Neuronal stem cell (in vitro differentiated cells): Measurements from ENCODE around the gene KAT5.
"Not testable (repeated sequence)": the region's sequence is repeated elsewhere in the genome, so short reads cannot be mapped to it uniquely, and the experiment has no call there.

ENCODE experiments used
- DNase-seq: peaks from one replicate; pipeline ENCODE4 v3.0.0-alpha.2; 2013; ENCODE audit warnings: low spot score
- H2AFZ ChIP-seq: one replicate; pipeline ENCODE4 v1.6.1; 2013; ENCODE audit warnings: mild to moderate bottlenecking, low read length, inconsistent platforms
- H2AK5ac ChIP-seq: 2 replicates; pipeline ENCODE4 v1.6.1; 2013; ENCODE audit warnings: low read depth, mild to moderate bottlenecking, inconsistent platforms, low read length, moderate library complexity, mixed read lengths
- H2BK120ac ChIP-seq: 2 replicates; pipeline ENCODE4 v1.6.1; 2013; ENCODE audit warnings: low read depth, mild to moderate bottlenecking, inconsistent platforms, low read length, moderate library complexity, mixed read lengths
- H2BK12ac ChIP-seq: one replicate; pipeline ENCODE4 v1.6.1; 2013; ENCODE audit warnings: low read length, inconsistent platforms
- H2BK15ac ChIP-seq: 2 replicates; pipeline ENCODE4 v1.6.1; 2013; ENCODE audit warnings: mild to moderate bottlenecking, low read length, inconsistent platforms, mixed read lengths
- H2BK5ac ChIP-seq: one replicate; pipeline ENCODE4 v1.6.1; 2013; ENCODE audit warnings: inconsistent platforms, mild to moderate bottlenecking, low read length, moderate library complexity
- H3K14ac ChIP-seq: one replicate; pipeline ENCODE4 v1.6.1; 2013; ENCODE audit warnings: low read length, inconsistent platforms
- H3K18ac ChIP-seq: 2 replicates; pipeline ENCODE4 v1.6.1; 2013; ENCODE audit warnings: low read length, inconsistent platforms
- H3K23ac ChIP-seq: 2 replicates; pipeline ENCODE4 v1.6.1; 2013; ENCODE audit warnings: low read depth, mild to moderate bottlenecking, mixed read lengths, low read length, inconsistent platforms; ENCODE audit not compliant: poor library complexity
- H3K27ac ChIP-seq: replicated peaks from 3 replicates; pipeline ENCODE4 v1.5.1; 2013; ENCODE audit warnings: low read length, inconsistent platforms
- H3K27me3 ChIP-seq, 3 experiments: 2 replicates each; pipeline ENCODE4 v1.6.1; 2013; ENCODE audit warnings: low read length in 3 of 3, mild to moderate bottlenecking in 2 of 3, inconsistent platforms in 1 of 3, low read depth in 1 of 3, mixed read lengths in 1 of 3, moderate library complexity in 1 of 3; ENCODE audit not compliant: control insufficient read depth in 3 of 3, insufficient read depth in 3 of 3
- H3K36me3 ChIP-seq, 2 donors: replicated peaks in 1 of 2; 2 replicates each; pipeline ENCODE4 v1.6.1; 2013; ENCODE audit warnings: low read length in 2 of 2; ENCODE audit not compliant: control insufficient read depth in 2 of 2, insufficient read depth in 2 of 2
- H3K4ac ChIP-seq: 2 replicates; pipeline ENCODE4 v1.6.1; 2013; ENCODE audit warnings: inconsistent platforms, mild to moderate bottlenecking, low read length, moderate library complexity
- H3K4me1 ChIP-seq, 2 donors: 1 replicate in 1 of 2; 2 replicates in 1 of 2; pipeline ENCODE4 v1.6.1; 2013; ENCODE audit warnings: low read length in 2 of 2, low read depth in 1 of 2; ENCODE audit not compliant: control insufficient read depth in 2 of 2, insufficient read depth in 1 of 2
- H3K4me2 ChIP-seq: one replicate; pipeline ENCODE4 v1.6.1; 2013; ENCODE audit warnings: mild to moderate bottlenecking, low read length, inconsistent platforms; ENCODE audit not compliant: insufficient read depth, poor library complexity, severe bottlenecking
- H3K4me3 ChIP-seq, 2 donors: 2 replicates each; pipeline ENCODE4 v1.5.1; 2013; ENCODE audit warnings: low read length in 2 of 2, mild to moderate bottlenecking in 2 of 2, inconsistent platforms in 1 of 2, moderate library complexity in 1 of 2
- H3K79me1 ChIP-seq: one replicate; pipeline ENCODE4 v1.6.1; 2013; ENCODE audit warnings: low read depth, mild to moderate bottlenecking, inconsistent platforms, low read length, moderate library complexity
- H3K9ac ChIP-seq: one replicate; pipeline ENCODE4 v1.6.1; 2013; ENCODE audit warnings: mild to moderate bottlenecking, low read depth, low read length, inconsistent platforms; ENCODE audit not compliant: poor library complexity
- H3K9me3 ChIP-seq, 2 donors: replicated peaks in 1 of 2; 2 replicates each; pipeline versions ENCODE3 to v1.6.1; 2013; ENCODE audit warnings: low read length in 2 of 2, mild to moderate bottlenecking in 2 of 2, inconsistent platforms in 1 of 2, low read depth in 1 of 2, mixed read lengths in 1 of 2, moderate library complexity in 1 of 2; ENCODE audit not compliant: control insufficient read depth in 2 of 2, insufficient read depth in 1 of 2
- H4K8ac ChIP-seq: one replicate; pipeline ENCODE4 v1.6.1; 2013; ENCODE audit warnings: low read depth, mild to moderate bottlenecking, inconsistent platforms, low read length, moderate library complexity
- H4K91ac ChIP-seq: one replicate; pipeline ENCODE4 v1.6.1; 2013; ENCODE audit warnings: low read length, low read depth, mild to moderate bottlenecking, inconsistent platforms; ENCODE audit not compliant: poor library complexity
- WGBS, 2 donors: extraction: QIAGEN DNeasy Blood & Tissue Kit; methylation state at CpG; one replicate each; pipeline ENCODE4 v1.1.7; 2013; ENCODE audit warnings: missing lambda C conversion rate in 2 of 2, mixed read lengths in 1 of 2; ENCODE audit not compliant: insufficient read length in 2 of 2, insufficient replicate concordance in 1 of 2; ENCODE audit errors: extremely low coverage in 2 of 2; 5-methylcytosine and 5-hydroxymethylcytosine counted together

The KAT5 gene

GRCh38 chr11:65685981-65686380 is 26.1 kb upstream of the KAT5 start:
- Histone ChIP-seq H3K14ac (no peak overlapping the region), H3K18ac (no peak overlapping the region), H3K4ac (no peak overlapping the region), H3K9me3 (no peaks in the 10 kb centered on the region), H3K4me3 (no peak overlapping the region), H2BK120ac (no peak overlapping the region), H3K27me3 (peaks cover 0 to 7% (median 0%) of the 10 kb centered on the region in 3 experiments), H3K36me3 (no peaks in the 10 kb centered on the region), H3K79me1 (no peaks in the 10 kb centered on the region), H2BK15ac (no peak overlapping the region), H2BK5ac (no peak overlapping the region), H3K23ac (no peak overlapping the region), H4K91ac (no peak overlapping the region), H3K27ac (no peak overlapping the region), H4K8ac (no peak overlapping the region), H3K9ac (no peak overlapping the region), H2AFZ (no peak overlapping the region), H2BK12ac (no peak overlapping the region), H3K4me2 (no peak overlapping the region), H2AK5ac (no peak overlapping the region), H3K4me1 (no peaks in the 10 kb centered on the region)
- no CpG with 5 or more reads among the region's 8 CpGs for WGBS, 2 donors
- DNase-seq = no peak

- not testable (repeated sequence) for H2BK15ac ChIP-seq, H3K18ac ChIP-seq, H3K4me1 ChIP-seq, DNase-seq, H2AK5ac ChIP-seq, H3K36me3 ChIP-seq, H2BK120ac ChIP-seq, H3K4me3 ChIP-seq, H2BK12ac ChIP-seq, H3K14ac ChIP-seq, H3K27ac ChIP-seq, H2AFZ ChIP-seq, H4K91ac ChIP-seq, H3K4me2 ChIP-seq, H3K27me3 ChIP-seq, H3K4ac ChIP-seq, H3K23ac ChIP-seq, H3K9ac ChIP-seq, H2BK5ac ChIP-seq, H3K9me3 ChIP-seq, H4K8ac ChIP-seq, H3K79me1 ChIP-seq
- WGBS, 2 donors = no CpG with 5 or more reads among the region's 8 CpGs
These were observed 20.2 kb upstream of the KAT5 start for GRCh38 chr11:65691847-65692246.

- Histone ChIP-seq H3K4me3 (no peak overlapping the region), H3K79me1 (no peaks in the 10 kb centered on the region), H3K36me3 (no peaks in the 10 kb centered on the region), H3K27me3 (no peaks in the 10 kb centered on the region), H3K23ac (no peak overlapping the region), H3K9ac (no peak overlapping the region), H3K18ac (no peak overlapping the region), H2BK5ac (no peak overlapping the region), H2BK15ac (no peak overlapping the region), H2AK5ac (no peak overlapping the region), H3K4me2 (no peak overlapping the region), H3K4me1 (peaks cover 4 to 6% of the 10 kb centered on the region in 2 donors), H3K27ac (no peak overlapping the region), H4K8ac (no peak overlapping the region), H4K91ac (no peak overlapping the region), H2AFZ (peak overlapping the region; percentile 74), H3K4ac (no peak overlapping the region), H2BK120ac (no peak overlapping the region), H3K9me3 (no peaks in the 10 kb centered on the region), H2BK12ac (no peak overlapping the region), H3K14ac (no peak overlapping the region)
- DNase-seq = no peak
- WGBS, 2 donors = no CpG with 5 or more reads among the region's 11 CpGs
These were observed 19.7 kb upstream of the KAT5 start for GRCh38 chr11:65692367-65692766.

GRCh38 chr11:65695459-65696241 is 16.4 kb upstream of the KAT5 start:
- Histone ChIP-seq H2AFZ (no peak overlapping the region), H2BK12ac (no peak overlapping the region), H3K36me3 (no peaks in the 10 kb centered on the region), H3K79me1 (no peaks in the 10 kb centered on the region), H3K4me2 (no peak overlapping the region), H2BK5ac (no peak overlapping the region), H3K14ac (no peak overlapping the region), H3K27me3 (peaks cover 0 to 3% (median 0%) of the 10 kb centered on the region in 3 experiments), H2BK15ac (no peak overlapping the region), H3K4me3 (no peak overlapping the region), H2BK120ac (no peak overlapping the region), H3K9me3 (peaks cover 6 to 9% of the 10 kb centered on the region in 2 donors), H3K4ac (no peak overlapping the region), H3K18ac (no peak overlapping the region), H3K27ac (no peak overlapping the region), H3K23ac (no peak overlapping the region), H2AK5ac (no peak overlapping the region), H4K91ac (no peak overlapping the region), H3K4me1 (peaks cover 4 to 6% of the 10 kb centered on the region in 2 donors), H4K8ac (no peak overlapping the region), H3K9ac (no peak overlapping the region)
- DNase-seq = no peak
- WGBS, 2 donors = no CpG with 5 or more reads among the region's 12 CpGs
